AG09319 (cell line): Measurements from ENCODE around the gene RASGRF2.

Source experiments
- DNase-seq: peaks from one replicate; pipeline ENCODE4 v3.0.0-alpha.2; 2010; ENCODE audit warnings: low read depth; ENCODE audit errors: extremely low read depth
- CTCF ChIP-seq: IDR thresholded peaks from 2 replicates; pipeline ENCODE4 v1.5.1; 2011; ENCODE audit warnings: low read depth, mild to moderate bottlenecking, inconsistent platforms, low read length, moderate library complexity

The RASGRF2 gene

GRCh38 chr5:81208904-81209303 lies 248.7 kb downstream of the RASGRF2 start:
- no peak for TF ChIP-seq CTCF
- no peak for DNase-seq

DNA sequence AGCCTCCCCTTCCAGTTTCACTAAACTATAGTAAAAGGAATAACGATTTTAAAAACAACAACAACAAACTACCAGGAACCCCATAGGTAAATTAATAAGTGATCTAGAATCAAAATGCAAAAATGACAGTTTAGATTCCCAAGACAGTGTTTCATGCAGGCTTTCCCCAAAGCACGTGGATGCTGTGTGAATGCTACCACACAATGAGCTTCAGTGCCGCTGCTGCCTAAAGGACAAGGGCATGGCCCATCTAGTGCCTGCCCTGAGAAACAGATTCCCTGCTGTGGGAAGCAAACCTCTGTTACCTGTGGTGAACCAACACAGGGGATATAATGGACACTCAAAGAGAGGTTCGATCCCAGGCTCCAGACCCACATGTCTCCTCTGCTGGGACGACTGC lies 249.2 kb downstream of the RASGRF2 start:
- TF ChIP-seq CTCF, result no peak
- DNase-seq, result no peak

GRCh38 chr5:81209869-81210493 lies 249.8 kb downstream of the RASGRF2 start:
- DNase-seq, result no peak
- no peak for TF ChIP-seq CTCF

GRCh38 chr5:81212211-81212751 lies 252.1 kb downstream of the RASGRF2 start:
- TF ChIP-seq CTCF, result no peak
- no peak for DNase-seq

DNA sequence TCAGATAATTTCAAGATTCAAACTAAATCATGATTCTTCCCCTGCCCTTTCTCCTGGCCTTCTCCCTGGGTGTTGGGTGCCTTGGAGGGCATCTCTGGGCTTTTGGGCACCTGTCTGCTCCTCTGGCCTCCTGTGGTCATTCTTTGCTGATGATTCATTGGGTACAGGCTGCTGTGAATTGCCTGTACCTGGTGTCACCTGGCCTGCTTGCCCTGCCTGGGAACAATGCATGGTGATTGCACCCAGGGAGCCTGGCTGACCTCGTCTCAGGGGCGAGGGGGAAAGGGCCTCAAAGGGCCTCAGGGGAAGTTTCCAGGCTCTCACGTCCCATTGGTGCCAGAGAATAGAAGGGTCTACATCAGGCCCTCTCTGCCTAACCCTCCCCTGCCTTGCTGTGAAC lies 252.9 kb downstream of the RASGRF2 start:
- no peak for TF ChIP-seq CTCF
- no peak for DNase-seq

DNA sequence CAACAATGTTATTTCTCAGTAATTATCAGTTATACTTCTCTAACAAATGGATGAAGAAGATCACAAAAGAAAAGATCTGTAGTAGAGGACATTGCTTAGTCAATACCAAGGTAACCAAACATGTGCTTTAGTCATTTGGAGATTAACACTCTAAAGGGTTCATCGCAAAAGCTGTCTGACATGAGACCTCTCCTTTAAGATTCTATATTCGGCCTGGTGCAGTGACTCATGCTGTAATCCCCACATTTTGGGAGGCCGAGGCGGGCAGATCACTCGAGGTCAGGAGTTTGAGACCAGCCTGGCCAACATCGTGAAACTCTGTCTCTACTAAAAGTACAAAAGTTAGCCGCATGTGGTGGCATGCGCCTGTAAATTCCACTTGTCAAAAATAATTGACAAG lies 254.7 kb downstream of the RASGRF2 start:
- DNase-seq, result no peak
- TF ChIP-seq CTCF, result no peak

DNA sequence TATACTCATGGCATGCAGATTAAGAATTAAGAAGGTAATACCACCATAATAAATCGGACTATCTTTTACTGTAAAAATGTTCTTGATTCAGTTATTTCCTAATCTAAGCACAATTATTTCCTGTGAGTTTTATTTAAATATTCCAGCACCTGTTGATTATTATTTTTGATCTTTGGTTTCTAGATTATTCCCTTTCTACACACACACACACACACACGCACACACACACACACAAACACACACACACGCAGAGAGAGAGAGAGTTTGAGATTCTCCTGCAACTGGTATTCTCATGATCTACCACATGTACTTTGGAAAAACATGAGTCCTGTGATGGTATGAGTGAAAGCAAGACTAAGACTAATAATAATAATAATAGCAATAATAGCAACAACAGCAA lies 256.0 kb downstream of the RASGRF2 start:
- no peak for DNase-seq
- TF ChIP-seq CTCF, result no peak
